Jurkat, Clone E6-1 (cell line): ENCODE results near the gene SDK1.
"Not testable (repeated sequence)": the region's sequence is repeated elsewhere in the genome, so short reads cannot be mapped to it uniquely, and the experiment has no call there.

Source experiments
- DNase-seq: peaks from one replicate; pipeline ENCODE4 v3.0.0-alpha.2; 2011; ENCODE audit warnings: low read depth, low spot score
- H3K4me3 ChIP-seq: 2 replicates; pipeline ENCODE4 v1.5.1; 2011; ENCODE audit warnings: mild to moderate bottlenecking, low read length, control low read depth, moderate library complexity

SDK1 gene

DNA sequence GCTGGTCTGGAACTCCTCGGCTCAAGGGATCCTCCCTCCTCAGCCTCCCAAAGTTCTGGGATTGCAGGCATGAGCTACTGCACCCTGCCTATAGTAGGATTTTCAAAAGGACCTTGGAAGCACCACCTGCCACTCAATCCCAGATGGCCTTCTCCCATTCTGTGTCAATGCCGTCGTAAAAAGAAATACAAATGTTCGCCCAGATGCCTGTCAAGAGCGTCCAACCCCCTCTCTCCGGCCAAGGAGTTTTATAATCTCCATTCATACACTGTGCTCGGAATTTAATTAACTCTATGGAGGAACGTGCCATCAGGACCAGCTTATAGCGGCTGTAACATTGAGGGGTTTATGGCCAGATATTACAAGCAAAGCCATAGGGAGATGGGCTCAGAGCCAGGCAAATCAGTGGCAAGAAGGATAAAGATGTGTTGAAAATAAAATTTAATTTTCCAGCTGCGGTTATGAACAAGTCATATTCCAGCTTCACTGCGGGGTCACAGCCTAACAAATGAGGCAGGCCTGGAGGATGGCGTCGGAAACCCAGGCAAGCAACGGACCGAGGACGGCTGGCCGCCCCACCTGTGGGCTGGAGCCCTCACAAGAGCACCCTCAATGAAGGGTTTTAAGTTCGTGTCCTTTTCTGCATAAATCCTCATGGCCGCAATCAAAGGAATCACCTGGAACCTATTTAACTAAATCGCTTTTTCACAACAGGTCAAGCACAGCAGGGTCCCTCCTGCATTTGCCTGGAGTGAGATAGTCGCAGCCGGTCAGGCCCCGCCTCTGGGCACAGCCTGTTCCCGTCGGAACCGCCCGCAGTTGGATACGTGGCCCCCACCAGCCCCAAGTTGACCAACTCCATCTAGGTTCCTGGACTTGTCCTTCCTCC lies 1006.5 kb downstream of the SDK1 start:
- no peak for DNase-seq

DNA sequence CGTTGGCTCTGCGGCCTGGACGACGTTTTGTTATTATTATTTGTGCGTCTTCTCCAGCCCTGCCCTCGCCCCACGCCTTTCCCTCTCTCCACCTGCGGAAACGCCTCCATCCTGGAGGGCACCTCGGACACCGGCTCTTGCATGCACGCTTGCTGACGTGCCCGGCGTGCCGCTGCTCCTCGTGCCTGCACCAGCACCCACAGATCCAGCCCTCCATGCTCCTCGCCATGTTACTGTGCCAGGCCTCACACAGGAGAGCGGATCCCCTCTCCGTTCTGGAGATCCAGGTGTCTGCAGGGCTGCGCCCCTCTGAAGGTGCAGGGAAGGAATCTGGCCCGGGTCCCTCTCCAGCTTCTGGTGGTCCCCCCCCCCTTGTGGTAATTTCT lies 1007.1 kb downstream of the SDK1 start:
- no peak for DNase-seq
- H3K4me3 ChIP-seq: no peak overlapping the region

More for the DNA sequence above, 1006.5 kb downstream of the SDK1 start:
- H3K4me3 ChIP-seq: no peak overlapping the region

GRCh38 chr7:4313911-4314310 lies 1012.9 kb downstream of the SDK1 start:
- not testable (repeated sequence) for H3K4me3 ChIP-seq

GRCh38 chr7:4314316-4314715 lies 1013.3 kb downstream of the SDK1 start:
- not testable (repeated sequence) for DNase-seq, H3K4me3 ChIP-seq

More at GRCh38 chr7:4313911-4314310, 1012.9 kb downstream of the SDK1 start:
- not testable (repeated sequence) for DNase-seq
